Heart right ventricle (tissue), 16 donors: ENCODE measurements around the gene COL23A1. TPM values are rescaled to one million over a fixed set of nuclear protein-coding genes. Genes with fewer than 3 reads are reported as not detected.

ENCODE experiments used
- ATAC-seq, 8 donors: fragments of 200-7000 bp; cut with Tn5 transposase; one replicate each; pipeline ENCODE4 v1.9.1; 2020; ENCODE audit warnings: mild to moderate bottlenecking in 8 of 8, moderate library complexity in 8 of 8, moderate number of reproducible peaks in 1 of 8
- DNase-seq, 2 donors: peaks; one replicate each; pipeline ENCODE4 v3.0.0-alpha.2; 2020
- H3K27ac ChIP-seq, 10 donors: fragments of 200-600 bp; sonication (generic) in 2 of 10; one replicate each; pipeline versions ENCODE4 v1.5.0 to v1.8.0; 2020 to 2022; ENCODE audit warnings: mild to moderate bottlenecking in 3 of 10
- H3K27me3 ChIP-seq, 7 donors: fragments of 200-600 bp; one replicate each; pipeline ENCODE4 v1.8.0; 2021 to 2022; ENCODE audit warnings: mild to moderate bottlenecking in 2 of 7
- H3K36me3 ChIP-seq, 9 donors: fragments of 200-600 bp; sonication (generic) in 1 of 9; one replicate each; pipeline versions ENCODE4 v1.5.0 to v1.8.0; 2020 to 2022; ENCODE audit warnings: mild to moderate bottlenecking in 2 of 9
- H3K4me1 ChIP-seq, 9 donors: fragments of 200-600 bp; sonication (generic) in 1 of 9; one replicate each; pipeline versions ENCODE4 v1.5.0 to v1.8.0; 2020 to 2022; ENCODE audit warnings: mild to moderate bottlenecking in 4 of 9
- H3K4me3 ChIP-seq, 10 donors: fragments of 200-600 bp; sonication (generic) in 2 of 10; one replicate each; pipeline versions ENCODE4 v1.5.0 to v1.8.0; 2020 to 2022; ENCODE audit warnings: mild to moderate bottlenecking in 7 of 10, moderate library complexity in 2 of 10
- H3K9me3 ChIP-seq, 11 donors: fragments of 200-600 bp in 10 of 11; sonication (generic) in 2 of 11; one replicate each; pipeline versions ENCODE4 v1.5.0 to v1.8.0; 2013 to 2022; ENCODE audit warnings: mild to moderate bottlenecking in 2 of 11, control low read depth in 1 of 11, moderate library complexity in 1 of 11
- WGBS, 2 donors: extraction: QIAGEN DNeasy Blood & Tissue Kit; methylation state at CpG; one replicate each; pipeline ENCODE4 v1.1.7; 2013; ENCODE audit warnings: inconsistent platforms in 1 of 2; 5-methylcytosine and 5-hydroxymethylcytosine counted together
- intact Hi-C, 10 donors: fragments of 100-400 bp; cut with DNase I; formaldehyde crosslinking; loops; one replicate each; pipeline versions ENCODE4 v1.11.1 to v1.14.2; 2022
- polyA plus RNA-seq, 2 donors: library from polyadenylated mRNA; stranded (reverse); fragments of 200-250 nt; gene quantifications; one replicate each; pipeline ENCODE4 v1.2.3, GENCODE V29; 2013
- total RNA-seq, 10 donors: library from RNA; stranded (reverse); fragmentation: NEBNext Ultra II Directional in 3 of 10; extraction: Animal tissue kit (Norgen Biotek cat#: 25700) in 3 of 10; gene quantifications; one replicate each; pipeline versions ENCODE4 v1.2.1 to v1.2.4, GENCODE V29; 2021 to 2023
- TF ChIP-seq, protein P1 (sequence below), 9 donors: fragments of 200-600 bp; sonication (generic) in 2 of 9; IDR thresholded peaks; one replicate each; pipeline versions ENCODE4 v1.5.0 to v1.8.0; 2021 to 2022; ENCODE audit warnings: antibody characterized with exemption in 9 of 9, mild to moderate bottlenecking in 5 of 9, moderate library complexity in 1 of 9
- donor health status: Arrhythmogenic right ventricular cardiomyopathy.
- donor health status: ischemic (EF 13 %, LVEDD 7.1; RV severe dilation, severe dysfunction).
- donor health status: healthy with polysubstance abuse.
- donor health status: DM: no; HTN: yes; CAD: no.
- donor health status: DM: no; HTN: no; CAD: no.
- donor health status: ischemic (EF 25% LVEDD 6.9; RV normal size, moderate dysfunction).
- donor health status: ischemic (EF 25% LVEDD 5.7; RV mildly dilated, moderate dysfunction).
- donor health status: healthy.
- donor health status: DM: yes; HTN: yes; CAD: no.
- donor health status: Ischemic cardiomyopathy.
- donor health status: ischemic (EF 35%, LVEDD 5.7; RV mildly dilated, moderate dysfunction).
- donor health status: nonischemic (EF 11% LVEDD 7.7; RV severe dilation, severe dysfunction).
- donor health status: DM: yes; HTN: yes; CAD: no.
- donor health status: PGD.
- donor health status: ischemic (EF 29% LVEDD 5.4; RV normal size, mild dysfunction).
- donor health status: nonischemic (EF 23%, LVEDD 6.1; RV moderate dilation, normal function).

Gene COL23A1
- total and polyA plus RNA-seq, 12 donors: 8.9 to 29.0 (median 16.2) TPM

- TF ChIP-seq, protein P1, sequence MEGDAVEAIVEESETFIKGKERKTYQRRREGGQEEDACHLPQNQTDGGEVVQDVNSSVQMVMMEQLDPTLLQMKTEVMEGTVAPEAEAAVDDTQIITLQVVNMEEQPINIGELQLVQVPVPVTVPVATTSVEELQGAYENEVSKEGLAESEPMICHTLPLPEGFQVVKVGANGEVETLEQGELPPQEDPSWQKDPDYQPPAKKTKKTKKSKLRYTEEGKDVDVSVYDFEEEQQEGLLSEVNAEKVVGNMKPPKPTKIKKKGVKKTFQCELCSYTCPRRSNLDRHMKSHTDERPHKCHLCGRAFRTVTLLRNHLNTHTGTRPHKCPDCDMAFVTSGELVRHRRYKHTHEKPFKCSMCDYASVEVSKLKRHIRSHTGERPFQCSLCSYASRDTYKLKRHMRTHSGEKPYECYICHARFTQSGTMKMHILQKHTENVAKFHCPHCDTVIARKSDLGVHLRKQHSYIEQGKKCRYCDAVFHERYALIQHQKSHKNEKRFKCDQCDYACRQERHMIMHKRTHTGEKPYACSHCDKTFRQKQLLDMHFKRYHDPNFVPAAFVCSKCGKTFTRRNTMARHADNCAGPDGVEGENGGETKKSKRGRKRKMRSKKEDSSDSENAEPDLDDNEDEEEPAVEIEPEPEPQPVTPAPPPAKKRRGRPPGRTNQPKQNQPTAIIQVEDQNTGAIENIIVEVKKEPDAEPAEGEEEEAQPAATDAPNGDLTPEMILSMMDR (IDR thresholded peaks at IDR 0.05): no peak
- Histone ChIP-seq H3K4me3 (no peak overlapping the region), H3K36me3 (no peaks in the 10 kb centered on the region), H3K27ac (no peak overlapping the region), H3K27me3 (peaks cover 0 to 25% (median 7%) of the 10 kb centered on the region in 7 donors), H3K4me1 (peaks cover 0 to 44% (median 5%) of the 10 kb centered on the region in 9 donors), H3K9me3 (no peaks in the 10 kb centered on the region)
- no peak for DNase-seq
- 63 to 71% methylated on average over 4 of the region's 4 CpGs for WGBS, 2 donors
- intact Hi-C loops: no loop called here
- no peak for ATAC-seq
These were observed 198.7 kb downstream of the COL23A1 start for GRCh38 chr5:178391480-178391879.

- ATAC-seq: peak in 4 of 8 donors; percentile 49 to 80 (median 58)
- no peaks in the 10 kb centered on the region for H3K36me3 ChIP-seq
- no peak overlapping the region for H3K27ac ChIP-seq
- H3K27me3 ChIP-seq: peaks cover 0 to 42% (median 22%) of the 10 kb centered on the region in 7 donors
- no peaks in the 10 kb centered on the region for H3K9me3 ChIP-seq
- DNase-seq: no peak
- no peak overlapping the region for H3K4me3 ChIP-seq
- H3K4me1 ChIP-seq: peaks cover 0 to 44% (median 5%) of the 10 kb centered on the region in 9 donors
- TF ChIP-seq, protein P1 (IDR thresholded peaks at IDR 0.05): no peak
- intact Hi-C loops: no loop called here
- 29 to 49% methylated on average over 12 of the region's 12 CpGs for WGBS, 2 donors
These were observed 200.4 kb downstream of the COL23A1 start for GRCh38 chr5:178389796-178390195.

DNA sequence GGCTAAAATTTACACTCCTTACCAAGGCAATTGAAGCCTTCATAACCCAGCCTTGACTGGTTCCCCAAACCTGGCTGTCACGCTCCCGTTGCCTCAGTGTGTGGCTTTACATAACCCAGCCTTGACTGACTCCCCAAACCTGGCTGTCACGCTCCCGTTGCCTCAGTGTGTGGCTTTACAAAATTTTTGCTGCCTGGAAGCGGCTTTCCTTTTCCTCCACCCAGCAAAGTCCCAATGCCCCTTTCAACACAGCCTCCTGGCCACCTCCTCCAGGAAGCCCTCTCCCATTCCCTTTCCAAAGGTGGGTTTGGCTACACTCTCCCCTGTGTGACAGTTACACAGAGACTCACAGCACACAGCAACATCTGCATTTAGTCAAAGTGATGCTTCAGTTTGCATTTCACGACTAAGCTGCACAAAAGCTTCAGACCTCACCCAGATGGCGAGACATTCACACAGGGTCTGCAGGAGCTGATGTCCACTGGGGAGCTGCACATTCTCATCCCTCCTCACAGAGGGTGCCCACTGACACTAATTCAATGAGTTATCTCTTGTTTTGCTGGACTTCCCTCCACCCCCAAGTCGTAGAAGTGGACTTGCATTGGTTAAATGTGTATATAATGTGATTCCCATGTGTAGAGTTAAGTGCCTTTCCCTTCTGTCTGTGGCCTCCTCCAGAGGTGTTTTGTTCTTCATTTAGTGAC is 201.0 kb downstream of the COL23A1 start:
- peaks cover 0 to 45% (median 6%) of the 10 kb centered on the region in 9 donors for H3K4me1 ChIP-seq
- TF ChIP-seq, protein P1 (IDR thresholded peaks at IDR 0.05): no peak
- no peak overlapping the region for H3K27ac ChIP-seq
- no peak overlapping the region for H3K4me3 ChIP-seq
- DNase-seq: no peak
- WGBS, 2 donors: 81 to 86% methylated on average over 8 of the region's 8 CpGs
- peaks cover 0 to 48% (median 28%) of the 10 kb centered on the region in 7 donors for H3K27me3 ChIP-seq
- intact Hi-C loops: no loop called here
- no peaks in the 10 kb centered on the region for H3K36me3 ChIP-seq
- no peak for ATAC-seq
- H3K9me3 ChIP-seq: no peaks in the 10 kb centered on the region

DNA sequence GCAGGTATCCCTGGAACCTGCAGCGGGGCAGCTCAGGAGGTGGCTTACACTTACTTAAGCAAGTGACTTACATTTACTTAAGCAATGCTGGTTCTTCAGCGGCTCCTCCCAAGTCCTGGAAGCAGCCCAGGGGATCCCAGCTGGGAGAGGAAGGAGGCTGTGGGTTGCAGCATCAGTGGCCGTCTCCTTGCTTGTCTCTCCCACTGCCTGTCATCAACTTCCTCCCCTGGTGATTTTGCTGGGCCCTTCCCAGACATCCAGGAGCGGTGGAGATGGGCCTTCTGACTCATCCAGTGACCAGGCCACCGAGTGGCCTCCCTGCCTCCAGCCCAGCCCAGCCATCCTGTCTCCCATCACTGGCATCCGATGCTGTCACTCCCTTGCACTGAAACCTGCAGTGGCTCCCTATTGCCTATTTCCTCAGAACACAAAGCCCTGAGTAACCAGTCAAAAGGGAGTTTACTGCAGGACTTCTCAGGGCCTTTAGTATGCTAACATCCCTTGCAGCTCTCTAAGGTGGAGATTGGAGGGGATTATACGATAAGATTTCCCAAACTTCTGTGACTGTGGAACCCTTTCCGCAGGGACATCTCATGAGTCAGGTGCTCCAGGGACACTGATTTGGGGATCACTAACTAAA is 201.7 kb downstream of the COL23A1 start:
- TF ChIP-seq, protein P1 (IDR thresholded peaks at IDR 0.05): no peak
- intact Hi-C loops: no loop called here
- WGBS, 2 donors: 59 to 80% methylated on average over 8 of the region's 8 CpGs

More for the DNA sequence above, 201.7 kb downstream of the COL23A1 start:
- Histone ChIP-seq H3K4me1 (peaks cover 0 to 44% (median 12%) of the 10 kb centered on the region in 9 donors), H3K27me3 (peaks cover 0 to 53% (median 33%) of the 10 kb centered on the region in 7 donors), H3K4me3 (no peak overlapping the region), H3K27ac (no peak overlapping the region), H3K36me3 (no peaks in the 10 kb centered on the region), H3K9me3 (no peaks in the 10 kb centered on the region)
- ATAC-seq: peak in 5 of 8 donors; percentile 8 to 54 (median 14)
- DNase-seq: peak; percentile 35 to 38
